Measurements from ENCODE around the gene TOM1L2.
"Not testable (repeated sequence)": the region's sequence is repeated elsewhere in the genome, so short reads cannot be mapped to it uniquely, and the experiment has no call there.

Gene TOM1L2

DNA sequence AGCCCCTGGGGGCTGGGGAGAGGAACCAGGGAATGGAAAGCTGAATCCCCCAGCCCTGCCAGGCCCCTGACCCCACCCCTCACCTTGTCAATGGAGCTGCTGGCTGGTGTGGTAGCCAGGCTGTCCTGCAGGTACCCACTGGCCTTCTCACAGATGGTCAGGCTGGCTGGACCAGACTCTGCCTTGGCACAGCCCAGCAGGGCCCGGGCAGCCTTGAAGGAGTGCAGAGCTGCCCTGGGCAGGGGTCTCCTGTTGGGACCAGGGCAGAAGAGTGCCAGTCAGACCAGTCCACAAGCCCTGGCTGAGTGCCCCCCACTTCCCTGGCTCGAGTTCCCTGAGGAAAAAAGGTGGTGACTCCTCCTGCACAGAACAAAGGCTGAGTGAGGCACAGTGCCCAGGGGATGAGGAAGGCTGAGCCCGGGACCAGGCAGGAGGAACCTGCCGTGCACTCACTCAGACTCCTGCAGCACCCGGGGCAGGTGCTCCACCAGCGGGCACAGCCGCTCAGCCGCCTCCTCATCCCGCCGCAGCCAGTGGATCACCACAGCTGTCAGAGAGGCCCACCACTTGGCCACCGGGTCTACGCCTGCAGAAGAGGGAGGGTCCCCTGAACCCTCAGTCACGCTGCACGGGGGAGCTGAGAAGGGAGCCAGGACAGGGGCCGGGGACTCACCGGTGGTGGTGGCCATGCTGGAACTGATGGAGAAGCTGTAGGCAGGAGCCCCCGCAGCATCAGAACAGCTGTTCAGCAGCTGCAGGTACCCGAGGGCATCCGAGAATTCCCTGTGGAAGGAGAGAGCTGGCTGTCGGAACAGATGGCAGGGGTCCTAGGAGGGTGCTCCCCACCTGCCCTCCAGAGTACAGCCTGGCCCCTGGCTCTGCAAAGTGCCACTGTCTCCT, 157.8 kb downstream of the TOM1L2 start:
- DNase-seq = no peak

DNA sequence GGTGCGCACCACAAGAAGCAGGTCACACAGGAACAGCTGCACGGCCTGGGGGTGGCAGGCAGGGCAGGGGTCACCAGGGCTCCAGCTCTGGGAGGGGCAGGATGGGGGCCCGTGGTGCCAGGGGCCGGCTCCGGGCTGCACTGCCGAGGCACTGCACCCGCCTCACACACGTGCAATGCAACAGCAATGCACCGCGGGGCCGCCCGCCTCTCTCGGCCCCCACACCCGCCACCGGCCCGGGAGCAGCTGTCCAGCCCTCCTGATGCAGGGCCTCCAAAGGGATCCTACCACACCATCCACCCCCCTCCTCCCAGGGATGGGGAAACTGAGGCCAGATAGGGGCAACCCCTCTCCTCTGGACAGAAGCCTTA, 158.5 kb downstream of the TOM1L2 start:
- no peak for DNase-seq

DNA sequence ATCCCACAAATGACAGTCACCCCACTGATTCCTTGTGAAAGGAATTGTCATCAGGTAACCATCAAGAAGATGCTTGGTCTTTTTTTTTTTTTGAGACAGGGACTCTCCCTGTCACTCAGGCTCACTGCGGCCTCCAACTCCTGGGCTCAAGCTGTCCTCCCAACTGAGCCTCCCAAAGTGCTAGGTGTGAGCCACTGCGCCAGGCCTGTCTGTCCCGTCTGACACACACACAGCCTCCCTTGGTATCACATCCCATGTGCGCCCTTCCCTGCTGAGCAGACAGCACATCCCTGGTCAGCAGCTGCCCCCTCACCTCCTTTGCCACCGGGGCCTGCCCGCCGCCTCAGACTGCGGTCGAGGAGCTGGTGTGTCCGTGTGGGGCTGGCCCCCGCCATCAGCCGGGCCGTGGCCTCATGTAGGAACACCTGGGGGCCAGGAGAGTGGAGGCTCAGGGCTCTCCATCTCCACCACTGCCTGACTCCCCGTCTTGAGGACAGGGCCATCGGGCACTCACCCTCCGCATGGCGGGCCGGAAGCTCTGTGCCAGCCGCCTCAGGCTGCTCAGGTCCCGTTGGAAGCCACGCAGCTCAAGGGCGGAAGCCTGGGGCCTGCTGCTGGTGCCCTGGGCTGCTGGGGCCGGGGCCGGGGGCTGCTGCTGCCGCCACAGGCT, 159.0 kb downstream of the TOM1L2 start:
- no peak for DNase-seq

DNA sequence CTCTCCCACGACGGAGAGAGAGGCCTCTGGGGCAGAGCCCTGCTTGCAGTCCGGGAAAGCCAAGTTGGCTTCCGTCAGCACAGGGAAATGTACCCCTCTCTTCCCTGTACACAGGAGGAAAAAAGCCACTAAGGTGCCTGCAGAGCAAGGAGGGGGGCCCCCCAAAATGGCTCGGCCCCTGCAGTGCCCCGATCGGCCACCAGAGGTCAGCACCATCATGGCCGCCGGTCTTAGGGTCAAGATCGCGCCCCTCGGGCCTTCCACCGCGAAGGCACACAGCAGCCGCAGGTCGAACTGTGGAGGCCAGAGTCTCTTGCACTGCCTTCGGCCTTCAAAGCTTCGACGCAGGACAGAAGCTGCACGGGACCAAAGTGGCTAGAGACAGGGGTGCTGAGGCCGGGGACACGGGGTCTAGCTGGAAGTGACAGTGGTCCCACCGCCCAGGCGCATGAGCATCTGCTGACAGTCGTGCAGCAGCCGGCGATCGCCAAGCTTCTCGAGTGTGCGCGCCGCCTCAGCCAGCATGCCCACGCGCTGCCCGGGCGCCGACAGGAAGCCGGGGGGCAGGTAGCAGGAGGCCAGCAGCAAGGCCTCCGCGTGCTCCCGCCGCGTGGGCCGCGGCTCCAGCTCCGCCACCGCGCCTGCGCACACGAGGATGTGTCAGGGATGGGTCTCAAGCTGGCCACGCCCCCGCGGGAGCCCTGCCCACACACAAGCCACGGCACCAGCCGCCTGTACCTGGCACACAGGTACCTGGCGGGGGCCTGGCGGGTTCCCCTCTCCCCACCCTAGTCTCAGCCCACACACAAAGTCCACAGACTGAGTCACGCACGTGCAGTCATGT, 159.8 kb downstream of the TOM1L2 start:
- DNase-seq = no peak

- no peak for DNase-seq
These were observed 160.6 kb downstream of the TOM1L2 start for GRCh38 chr17:17811381-17812210.

- no peak for DNase-seq
These were observed 161.3 kb downstream of the TOM1L2 start for GRCh38 chr17:17810895-17811248.

DNA sequence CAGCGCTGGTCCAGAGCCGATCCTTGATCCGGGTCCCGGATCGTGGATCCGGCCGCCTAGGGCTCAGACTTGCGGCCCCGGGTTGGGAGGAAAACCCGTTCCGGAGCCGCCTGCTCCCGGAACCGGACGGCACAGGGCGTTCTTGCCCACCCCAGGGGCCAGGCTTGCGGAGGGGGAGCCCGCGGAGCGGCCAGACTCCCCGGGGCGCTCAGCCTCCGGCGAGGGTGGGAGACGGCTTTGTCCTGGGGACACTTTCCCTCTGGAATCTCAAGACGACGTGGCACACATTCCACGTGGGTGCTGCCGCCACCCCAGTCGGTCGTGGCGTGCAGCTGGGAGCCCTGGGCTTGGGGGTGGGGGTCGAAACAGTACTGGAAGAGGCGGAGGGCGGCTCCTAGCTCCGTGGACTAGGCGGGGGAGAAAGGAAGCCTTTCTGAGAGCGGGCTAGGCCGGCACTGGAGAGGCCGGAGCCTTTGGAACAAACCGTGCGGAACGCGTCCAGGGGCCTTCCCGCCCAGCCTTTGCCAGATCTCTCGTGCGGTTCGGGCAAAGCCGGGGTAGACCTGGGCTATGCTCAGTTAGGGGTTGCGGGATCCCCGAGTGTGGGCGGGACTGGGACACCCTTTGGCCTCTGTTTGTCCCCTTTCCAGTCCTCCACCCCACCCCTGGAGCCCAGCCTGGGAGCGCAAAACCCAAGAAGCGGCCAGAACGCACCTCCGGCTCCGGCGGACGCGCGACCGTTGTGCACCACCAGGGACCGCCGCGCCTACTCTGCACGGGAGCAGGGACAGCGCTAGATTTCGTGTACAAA, 161.9 kb downstream of the TOM1L2 start:
- no peak for DNase-seq

DNA sequence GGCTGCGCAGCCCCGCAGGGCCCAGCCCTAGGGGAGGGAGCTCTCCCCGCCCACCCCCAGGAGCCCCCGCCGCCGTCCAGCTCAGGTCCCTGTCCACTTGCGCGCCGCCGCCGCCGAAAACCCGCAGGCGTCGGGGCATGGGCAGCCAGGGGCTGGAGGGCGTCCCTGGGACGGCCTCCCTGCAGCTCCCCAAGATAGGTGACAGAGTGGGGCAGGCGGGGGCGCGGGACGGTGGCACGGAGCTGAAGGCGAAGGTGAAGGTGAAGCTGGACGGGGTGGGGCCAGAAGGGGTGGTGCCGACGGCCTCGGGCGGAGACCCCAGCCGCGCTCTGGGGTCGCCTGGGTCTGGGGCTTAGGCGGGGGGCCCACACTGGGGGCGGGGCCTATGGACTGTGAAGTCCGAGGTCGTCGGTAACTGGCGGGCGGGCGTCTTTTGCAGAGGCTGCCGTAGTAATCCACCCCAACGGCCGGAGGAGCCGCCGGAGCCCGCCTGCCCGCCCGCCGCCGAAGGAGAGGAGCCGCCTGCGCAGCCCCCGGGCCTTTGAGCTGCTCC, 162.6 kb downstream of the TOM1L2 start:
- DNase-seq = no peak

DNA sequence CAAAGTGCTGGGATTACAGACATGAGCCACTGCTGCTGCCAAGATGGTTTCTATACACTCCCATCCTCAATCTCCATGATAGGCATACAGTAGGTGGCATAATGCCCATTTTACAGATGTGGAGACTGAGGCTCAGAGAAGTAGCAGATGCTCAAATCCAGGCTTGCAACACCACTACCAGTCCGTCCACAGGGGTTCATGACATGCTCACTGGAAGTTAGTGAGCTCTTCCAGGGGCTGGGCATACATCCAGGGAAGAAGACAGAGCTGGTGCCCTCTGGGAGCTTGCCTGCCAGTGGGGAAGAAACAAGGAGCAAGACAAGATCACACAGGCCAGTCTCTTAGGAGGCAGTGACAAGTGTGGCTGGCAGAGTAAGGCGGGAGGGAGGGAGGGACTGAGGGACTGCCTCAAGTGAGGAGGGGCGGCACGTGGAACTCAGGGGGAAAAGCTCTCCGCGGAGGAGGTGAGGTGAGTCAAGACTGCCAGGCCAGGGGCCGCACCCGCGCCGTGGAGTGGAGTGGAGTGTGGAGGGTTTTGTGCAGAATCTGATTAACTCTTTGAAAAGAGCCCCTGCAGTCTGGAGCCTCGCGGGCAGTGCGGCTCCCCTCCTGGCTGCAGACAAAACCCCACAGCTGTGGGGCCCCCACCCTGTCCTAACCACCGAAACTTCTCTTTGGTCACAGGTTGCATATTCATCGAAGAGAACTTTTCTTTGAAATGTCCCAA, 163.3 kb downstream of the TOM1L2 start:
- no peak for DNase-seq

- DNase-seq = not testable (repeated sequence)
These were observed 164.0 kb downstream of the TOM1L2 start for GRCh38 chr17:17808200-17808599.

DNA sequence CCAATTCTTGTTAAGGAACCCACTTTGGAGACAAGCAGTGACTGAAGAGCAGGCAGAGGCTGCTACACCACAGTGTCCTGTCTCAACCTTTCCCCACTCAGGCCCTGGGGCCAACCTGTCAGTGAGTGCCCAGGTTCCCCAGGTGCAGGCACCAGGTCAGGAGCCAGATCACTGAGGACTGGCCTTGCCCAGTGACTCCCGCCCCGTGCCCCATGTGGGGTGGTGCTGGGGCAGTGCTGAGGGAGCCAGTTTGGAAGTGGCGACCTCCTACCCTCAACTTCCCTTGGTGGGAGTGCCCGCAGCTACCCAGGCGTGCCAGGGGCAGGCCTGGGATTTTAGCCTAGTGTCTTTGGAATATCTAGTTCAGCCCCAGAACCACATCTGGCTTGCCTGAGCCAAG, 164.8 kb downstream of the TOM1L2 start:
- no peak for DNase-seq

DNA sequence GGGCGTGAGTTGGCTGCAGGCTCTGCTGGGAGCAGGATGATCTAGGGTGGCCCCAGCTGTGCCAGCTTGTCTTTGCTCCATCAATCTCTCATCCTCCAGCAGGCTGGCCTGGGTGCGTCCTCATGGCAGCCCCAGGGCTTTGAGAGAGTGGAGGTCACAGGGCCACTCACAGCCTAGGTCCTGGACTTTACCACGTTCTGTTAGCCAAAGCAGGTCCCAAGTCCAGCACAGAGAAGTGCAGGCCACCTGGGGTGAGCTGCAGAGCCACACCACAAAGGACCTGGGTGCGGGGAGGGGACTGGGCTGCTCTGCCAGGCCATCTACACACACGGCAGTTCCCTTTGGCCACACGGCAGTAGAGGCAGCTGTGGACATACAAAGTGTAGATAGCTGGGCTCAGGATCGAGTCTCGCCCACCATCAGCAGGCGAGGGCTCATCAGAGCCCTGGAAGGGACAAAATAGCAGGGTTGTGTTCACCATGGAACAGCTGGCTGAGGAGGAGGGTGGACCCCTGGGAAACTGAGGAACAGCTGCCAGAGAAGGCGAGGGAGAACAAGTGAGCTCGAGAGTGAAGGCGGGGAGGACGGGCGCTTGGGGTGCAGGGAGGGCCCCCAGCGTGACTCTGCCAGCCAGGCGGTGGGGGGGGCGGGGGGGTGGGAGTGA, 165.5 kb downstream of the TOM1L2 start:
- DNase-seq = no peak

- DNase-seq = no peak
These were observed 166.2 kb downstream of the TOM1L2 start for GRCh38 chr17:17806035-17806434.

GRCh38 chr17:17805575-17805974, 166.6 kb downstream of the TOM1L2 start:
- DNase-seq = no peak

- no peak for DNase-seq
These were observed 168.2 kb downstream of the TOM1L2 start for GRCh38 chr17:17804007-17804406.

- no peak for DNase-seq
These were observed 170.3 kb downstream of the TOM1L2 start for GRCh38 chr17:17801800-17802481.

GRCh38 chr17:17800504-17801021, 171.6 kb downstream of the TOM1L2 start:
- DNase-seq = no peak

DNA sequence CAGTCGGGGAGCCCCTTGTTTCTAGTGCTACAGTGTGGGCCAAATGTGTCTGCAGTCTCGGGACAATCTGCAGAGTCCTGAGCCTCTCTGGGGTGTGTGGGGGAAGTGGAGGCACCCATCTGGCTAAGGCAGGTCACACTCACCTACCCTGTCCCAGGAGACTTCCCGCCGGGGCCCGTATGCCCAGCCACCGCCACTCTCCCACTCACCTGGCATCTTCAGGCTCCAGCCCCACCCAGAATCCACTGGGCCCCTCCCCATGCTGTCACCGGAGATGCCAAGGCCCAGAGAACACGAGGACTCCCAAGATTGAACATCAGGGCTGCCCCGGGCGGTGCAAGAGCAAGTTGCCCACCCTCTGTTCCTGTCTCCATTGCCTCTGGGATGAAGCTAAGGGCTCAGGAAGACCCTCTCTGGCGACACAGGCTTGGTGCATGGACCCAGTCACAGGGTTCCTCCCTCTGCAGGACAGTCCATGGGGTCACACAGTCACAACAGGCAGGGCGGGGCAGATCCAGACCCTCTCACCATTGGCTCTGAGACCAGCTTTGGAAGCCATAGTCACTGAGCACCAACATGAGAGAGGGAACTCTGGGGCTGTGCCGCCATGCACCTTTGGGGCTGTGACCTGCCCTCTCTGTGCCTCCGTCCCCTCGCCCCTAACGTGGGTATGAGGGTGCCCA, 173.5 kb downstream of the TOM1L2 start:
- DNase-seq = no peak
